WERI-Rb-1 (cell line): ENCODE data around the gene GALNT15.
A peak's percentile ranks its signal among the peaks of the same experiment; 100 is the strongest.

Experiments used
- DNase-seq: peaks from one replicate; pipeline ENCODE4 v3.0.0-alpha.2; 2020
- H3K27ac ChIP-seq: fragments of 250-450 bp; sonication (Bioruptor Pico); 2 replicates; pipeline ENCODE4 v1.5.1; 2020; ENCODE audit warnings: mild to moderate bottlenecking, moderate library complexity
- H3K27me3 ChIP-seq: fragments of 250-450 bp; sonication (Bioruptor Pico); 2 replicates; pipeline ENCODE4 v1.5.1; 2021; ENCODE audit warnings: mild to moderate bottlenecking, low read depth, moderate library complexity; ENCODE audit not compliant: insufficient read depth, severe bottlenecking
- H3K36me3 ChIP-seq: fragments of 250-450 bp; sonication (Bioruptor Pico); 2 replicates; pipeline ENCODE4 v1.5.1; 2020; ENCODE audit warnings: mild to moderate bottlenecking, moderate library complexity
- H3K4me3 ChIP-seq: 2 replicates; pipeline ENCODE4 v1.5.1; 2011; ENCODE audit warnings: low read depth, mild to moderate bottlenecking, control low read depth, low read length
- H3K9me3 ChIP-seq: fragments of 250-450 bp; sonication (Bioruptor Pico); 2 replicates; pipeline ENCODE4 v1.5.1; 2021; ENCODE audit warnings: mild to moderate bottlenecking, moderate library complexity; ENCODE audit not compliant: severe bottlenecking
- TF ChIP-seq, protein P1 (sequence below): IDR thresholded peaks from 2 replicates; pipeline ENCODE4 v1.5.1; 2011; ENCODE audit warnings: low read depth, mild to moderate bottlenecking, control low read depth, inconsistent platforms, low read length

The GALNT15 gene

DNA sequence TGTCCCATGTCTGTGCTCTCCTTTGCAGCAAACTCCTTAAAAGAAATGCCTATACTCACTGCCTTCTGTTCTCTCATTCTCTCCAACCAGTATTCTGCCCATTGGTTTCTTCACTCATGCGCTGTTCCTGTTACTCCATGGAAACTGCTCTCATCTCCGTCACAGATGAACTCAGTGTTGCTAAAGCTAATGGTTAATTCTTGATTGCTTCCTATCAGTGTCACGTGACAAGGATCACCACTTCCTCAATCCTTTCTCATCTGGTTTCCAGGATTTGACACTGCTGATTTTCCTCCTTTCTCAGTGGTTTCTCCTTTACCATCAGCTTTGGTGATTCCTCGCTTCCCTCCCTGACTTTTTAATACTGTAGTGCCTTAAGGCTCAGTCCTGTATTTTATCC is 87.7 kb downstream of the GALNT15 start:
- Histone ChIP-seq H3K27me3 (no peaks in the 10 kb centered on the region), H3K36me3 (peaks cover 15% of the 10 kb centered on the region), H3K4me3 (no peak overlapping the region), H3K9me3 (no peaks in the 10 kb centered on the region), H3K27ac (no peak overlapping the region)
- DNase-seq: no peak
- TF ChIP-seq, protein P1, sequence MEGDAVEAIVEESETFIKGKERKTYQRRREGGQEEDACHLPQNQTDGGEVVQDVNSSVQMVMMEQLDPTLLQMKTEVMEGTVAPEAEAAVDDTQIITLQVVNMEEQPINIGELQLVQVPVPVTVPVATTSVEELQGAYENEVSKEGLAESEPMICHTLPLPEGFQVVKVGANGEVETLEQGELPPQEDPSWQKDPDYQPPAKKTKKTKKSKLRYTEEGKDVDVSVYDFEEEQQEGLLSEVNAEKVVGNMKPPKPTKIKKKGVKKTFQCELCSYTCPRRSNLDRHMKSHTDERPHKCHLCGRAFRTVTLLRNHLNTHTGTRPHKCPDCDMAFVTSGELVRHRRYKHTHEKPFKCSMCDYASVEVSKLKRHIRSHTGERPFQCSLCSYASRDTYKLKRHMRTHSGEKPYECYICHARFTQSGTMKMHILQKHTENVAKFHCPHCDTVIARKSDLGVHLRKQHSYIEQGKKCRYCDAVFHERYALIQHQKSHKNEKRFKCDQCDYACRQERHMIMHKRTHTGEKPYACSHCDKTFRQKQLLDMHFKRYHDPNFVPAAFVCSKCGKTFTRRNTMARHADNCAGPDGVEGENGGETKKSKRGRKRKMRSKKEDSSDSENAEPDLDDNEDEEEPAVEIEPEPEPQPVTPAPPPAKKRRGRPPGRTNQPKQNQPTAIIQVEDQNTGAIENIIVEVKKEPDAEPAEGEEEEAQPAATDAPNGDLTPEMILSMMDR: no peak

DNA sequence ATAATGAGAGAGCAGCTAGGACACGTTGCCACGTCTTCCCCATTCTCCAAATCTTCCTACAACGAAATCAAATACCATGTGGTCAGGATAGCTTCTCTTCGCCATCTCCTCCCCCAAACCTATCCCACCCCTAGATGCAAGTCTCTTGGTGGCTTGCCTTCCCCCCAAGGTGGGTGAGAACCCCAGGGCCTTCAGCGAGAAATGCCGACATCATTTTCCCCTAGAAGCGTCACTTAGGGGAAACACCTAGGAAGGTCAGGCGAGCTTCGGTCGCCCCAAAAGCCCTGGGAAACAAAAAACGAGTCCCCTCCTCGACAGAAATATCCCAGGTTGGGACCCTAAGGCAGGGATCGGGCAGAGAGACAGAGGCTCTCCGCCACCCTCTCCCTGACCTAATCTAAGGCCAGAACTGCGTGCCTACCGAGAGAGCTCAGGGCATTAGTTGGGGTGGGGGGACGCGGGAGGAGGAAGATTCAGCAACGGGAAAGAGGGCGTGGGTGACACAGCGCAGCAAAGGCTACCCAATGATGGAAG is 89.8 kb downstream of the GALNT15 start:
- TF ChIP-seq, protein P1: no peak
- peaks cover 15% of the 10 kb centered on the region for H3K36me3 ChIP-seq
- no peak for DNase-seq
- H3K27ac ChIP-seq: peak overlapping the region; percentile 30
- no peaks in the 10 kb centered on the region for H3K27me3 ChIP-seq
- no peaks in the 10 kb centered on the region for H3K9me3 ChIP-seq
- peak overlapping the region; percentile 80 for H3K4me3 ChIP-seq

DNA sequence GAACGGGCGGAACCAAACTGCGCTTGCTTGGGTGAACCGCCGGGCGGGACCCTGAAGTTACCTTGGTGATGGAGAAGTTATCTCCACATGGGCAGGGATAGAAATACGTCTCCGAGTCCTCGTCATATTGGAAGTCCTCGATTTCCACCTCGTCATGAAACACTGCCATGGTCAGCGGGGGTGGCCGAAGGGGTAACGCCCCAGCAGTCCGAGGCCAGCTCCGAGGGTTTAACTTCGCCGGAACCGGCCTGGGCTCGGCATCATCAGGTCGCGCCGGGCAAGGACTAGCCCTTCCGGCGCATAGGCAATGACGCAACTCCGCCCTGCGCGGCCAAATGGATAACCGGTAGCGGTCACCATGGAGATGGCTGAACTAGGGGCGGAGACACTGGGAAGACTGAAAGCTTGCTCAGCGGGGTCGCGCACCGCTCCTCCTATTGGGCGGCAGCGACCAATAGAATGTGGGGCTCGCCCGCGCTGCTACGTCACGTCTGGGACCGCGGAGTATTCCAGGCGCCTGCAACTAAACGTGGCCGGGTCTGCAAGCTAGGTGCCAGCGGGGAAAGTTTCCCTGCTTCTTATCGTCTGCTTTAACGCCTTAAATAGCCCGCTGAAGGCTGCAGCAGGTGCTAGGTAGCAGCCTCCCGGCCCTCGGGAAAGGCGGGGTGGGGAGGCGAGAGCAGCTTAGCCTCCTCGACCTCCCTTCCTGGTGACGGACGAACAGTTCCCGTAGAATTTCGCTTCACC is 90.4 kb downstream of the GALNT15 start, which contains the start of the genes DPH3 and OXNAD1:
TSS of gene DPH3 (minus strand) at position 236 of the 747 bp plus-strand sequence. CDS start at position 169, 67 bp downstream.
TSS of gene OXNAD1 (plus strand) at position 505 of the 747 bp plus-strand sequence. CDS start 5,741 bp downstream, outside the sequence.
- Histone ChIP-seq H3K4me3 (peak within 1 kb of the TSS; percentile 80), H3K27me3 (no peaks in the 10 kb centered on the region), H3K9me3 (no peaks in the 10 kb centered on the region), H3K36me3 (peaks cover 17% of the 10 kb centered on the region), H3K27ac (peak within 1 kb of the TSS; percentile 80)
- TF ChIP-seq, protein P1: no peak
- DNase-seq: peak; percentile 99

- TF ChIP-seq, protein P1: no peak
- Histone ChIP-seq H3K27ac (peak overlapping the region; percentile 80), H3K9me3 (no peaks in the 10 kb centered on the region), H3K4me3 (peak overlapping the region; percentile 80), H3K36me3 (peaks cover 17% of the 10 kb centered on the region), H3K27me3 (no peaks in the 10 kb centered on the region)
- DNase-seq: no peak
Measured at GRCh38 chr3:16265455-16265786, 90.9 kb downstream of the GALNT15 start.

- no peaks in the 10 kb centered on the region for H3K9me3 ChIP-seq
- H3K36me3 ChIP-seq: peaks cover 26% of the 10 kb centered on the region
- no peak for DNase-seq
- TF ChIP-seq, protein P1: no peak
- H3K27me3 ChIP-seq: no peaks in the 10 kb centered on the region
- H3K4me3 ChIP-seq: no peak overlapping the region
- no peak overlapping the region for H3K27ac ChIP-seq
Measured at GRCh38 chr3:16266714-16267113, 92.2 kb downstream of the GALNT15 start.
